Ascending aorta (tissue), 2 donors: ENCODE measurements around the gene MON2. TPM values are rescaled to one million over a fixed set of nuclear protein-coding genes. Genes with fewer than 3 reads are reported as not detected.
A peak's percentile ranks its signal among the peaks of the same experiment; 100 is the strongest.

Experiments used
- DNase-seq, 2 donors: peaks; one replicate each; pipeline ENCODE4 v3.0.0-alpha.2; 2019; ENCODE audit warnings: low spot score in 2 of 2
- H3K27ac ChIP-seq, 2 donors: fragments of 200-600 bp; sonication (generic); one replicate each; pipeline ENCODE4 v1.5.1; 2016 to 2017; ENCODE audit warnings: mild to moderate bottlenecking in 1 of 2
- H3K27me3 ChIP-seq: fragments of 200-600 bp; sonication (generic); one replicate; pipeline ENCODE4 v1.5.1; 2017
- H3K36me3 ChIP-seq, 2 donors: fragments of 200-600 bp; sonication (generic); one replicate each; pipeline ENCODE4 v1.5.1; 2016
- H3K4me1 ChIP-seq, 2 donors: fragments of 200-600 bp; sonication (generic); one replicate each; pipeline ENCODE4 v1.5.1; 2016 to 2017; ENCODE audit warnings: mild to moderate bottlenecking in 1 of 2
- H3K4me3 ChIP-seq, 2 donors: fragments of 200-600 bp; sonication (generic); one replicate each; pipeline ENCODE4 v1.5.1; 2016 to 2017; ENCODE audit warnings: mild to moderate bottlenecking in 1 of 2
- H3K9me3 ChIP-seq, 2 donors: fragments of 200-600 bp; sonication (generic); one replicate each; pipeline ENCODE4 v1.5.1; 2016
- intact Hi-C: fragments of 100-400 bp; cut with DNase I; formaldehyde crosslinking; loops from one replicate; pipeline ENCODE4 v1.15.1; 2023
- total RNA-seq: library from RNA; depleted of rRNA; stranded (reverse); fragments of >200 nt; gene quantifications from one replicate; pipeline ENCODE4 v1.1.0, GENCODE V29; 2016
- TF ChIP-seq, protein P1 (sequence below), 3 experiments: fragments of 200-600 bp in 2 of 3; fragments of 450-650 bp in 1 of 3; sonication (generic) in 2 of 3; IDR thresholded peaks; one replicate each; pipeline ENCODE4 v1.5.1; 2016 to 2019; ENCODE audit warnings: antibody characterized with exemption in 3 of 3, mild to moderate bottlenecking in 1 of 3, moderate library complexity in 1 of 3

MON2 gene
- total RNA-seq, 1 donor from 2014 or later = 14.4 TPM

- no peaks in the 10 kb centered on the region for H3K9me3 ChIP-seq
- peaks cover 0 to 18% of the 10 kb centered on the region in 2 donors for H3K4me1 ChIP-seq
- no peak overlapping the region for H3K27ac ChIP-seq
Measured at GRCh38 chr12:62469704-62470103, 3.1 kb downstream of the MON2 start.

DNA sequence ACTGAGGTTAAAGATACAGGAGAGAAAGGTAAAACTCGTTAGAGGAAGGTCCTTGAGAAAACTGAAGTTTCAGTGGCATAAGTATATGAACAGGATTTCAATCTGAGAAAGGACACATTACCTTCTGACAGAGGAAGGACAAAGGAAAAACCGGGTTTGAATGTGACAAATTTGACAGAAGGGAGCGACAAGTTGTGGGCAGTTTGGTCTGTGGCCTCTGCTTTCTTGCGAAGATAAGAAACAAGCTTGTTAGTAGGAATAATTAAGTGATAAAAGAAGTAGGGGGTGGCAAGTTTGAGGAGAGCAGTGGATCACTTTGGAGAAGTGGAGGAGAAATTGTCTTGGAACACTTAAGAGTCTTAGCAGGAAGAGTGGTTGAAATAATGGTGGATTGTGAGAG lies 5.1 kb downstream of the MON2 start:
- intact Hi-C loops = no loop called here
- no peaks in the 10 kb centered on the region for H3K27me3 ChIP-seq
- TF ChIP-seq, protein P1, sequence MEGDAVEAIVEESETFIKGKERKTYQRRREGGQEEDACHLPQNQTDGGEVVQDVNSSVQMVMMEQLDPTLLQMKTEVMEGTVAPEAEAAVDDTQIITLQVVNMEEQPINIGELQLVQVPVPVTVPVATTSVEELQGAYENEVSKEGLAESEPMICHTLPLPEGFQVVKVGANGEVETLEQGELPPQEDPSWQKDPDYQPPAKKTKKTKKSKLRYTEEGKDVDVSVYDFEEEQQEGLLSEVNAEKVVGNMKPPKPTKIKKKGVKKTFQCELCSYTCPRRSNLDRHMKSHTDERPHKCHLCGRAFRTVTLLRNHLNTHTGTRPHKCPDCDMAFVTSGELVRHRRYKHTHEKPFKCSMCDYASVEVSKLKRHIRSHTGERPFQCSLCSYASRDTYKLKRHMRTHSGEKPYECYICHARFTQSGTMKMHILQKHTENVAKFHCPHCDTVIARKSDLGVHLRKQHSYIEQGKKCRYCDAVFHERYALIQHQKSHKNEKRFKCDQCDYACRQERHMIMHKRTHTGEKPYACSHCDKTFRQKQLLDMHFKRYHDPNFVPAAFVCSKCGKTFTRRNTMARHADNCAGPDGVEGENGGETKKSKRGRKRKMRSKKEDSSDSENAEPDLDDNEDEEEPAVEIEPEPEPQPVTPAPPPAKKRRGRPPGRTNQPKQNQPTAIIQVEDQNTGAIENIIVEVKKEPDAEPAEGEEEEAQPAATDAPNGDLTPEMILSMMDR (IDR thresholded peaks at IDR 0.05) = no peak
- no peak overlapping the region for H3K4me3 ChIP-seq
- H3K4me1 ChIP-seq = peaks cover 0 to 18% of the 10 kb centered on the region in 2 donors
- DNase-seq = no peak
- H3K36me3 ChIP-seq = no peaks in the 10 kb centered on the region
- H3K9me3 ChIP-seq = no peaks in the 10 kb centered on the region
- no peak overlapping the region for H3K27ac ChIP-seq

More at GRCh38 chr12:62469704-62470103, 3.1 kb downstream of the MON2 start:
- DNase-seq = no peak
- TF ChIP-seq, protein P1 (IDR thresholded peaks at IDR 0.05) = no peak
- H3K36me3 ChIP-seq = no peaks in the 10 kb centered on the region
- peak overlapping the region; percentile 20 to 95 for H3K4me3 ChIP-seq
- no peaks in the 10 kb centered on the region for H3K27me3 ChIP-seq
- intact Hi-C loops = loop anchor here (10.0 kb wide), 2 partner anchors 325 to 1375 kb away; partner anchors contain the start of gene SRGAP1

DNA sequence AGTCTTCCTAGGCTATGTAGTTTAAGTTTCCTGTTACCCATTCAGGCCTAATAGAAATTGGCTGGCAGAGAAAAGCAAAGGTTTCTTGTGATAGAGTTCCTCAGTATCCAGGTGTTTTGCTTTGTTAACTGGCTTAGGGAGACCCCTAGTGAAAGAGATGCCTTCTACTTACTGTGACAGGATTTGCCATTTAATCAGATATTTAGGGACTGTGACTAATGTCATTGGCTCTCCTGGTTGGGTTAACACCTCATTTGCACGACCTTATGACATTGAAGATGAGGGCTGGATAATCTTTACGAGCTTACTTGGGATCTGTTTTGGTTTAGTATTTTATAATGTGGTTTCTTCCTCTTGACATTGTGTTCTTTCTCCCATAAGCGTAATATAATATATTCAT lies 5.8 kb downstream of the MON2 start:
- H3K4me3 ChIP-seq = no peak overlapping the region
- H3K27ac ChIP-seq = no peak overlapping the region
- H3K4me1 ChIP-seq = peaks cover 0 to 18% of the 10 kb centered on the region in 2 donors
- no peaks in the 10 kb centered on the region for H3K9me3 ChIP-seq
- no peaks in the 10 kb centered on the region for H3K27me3 ChIP-seq
- peaks cover 0 to 3% of the 10 kb centered on the region in 2 donors for H3K36me3 ChIP-seq
- intact Hi-C loops = no loop called here
- TF ChIP-seq, protein P1 (IDR thresholded peaks at IDR 0.05) = no peak
- no peak for DNase-seq

DNA sequence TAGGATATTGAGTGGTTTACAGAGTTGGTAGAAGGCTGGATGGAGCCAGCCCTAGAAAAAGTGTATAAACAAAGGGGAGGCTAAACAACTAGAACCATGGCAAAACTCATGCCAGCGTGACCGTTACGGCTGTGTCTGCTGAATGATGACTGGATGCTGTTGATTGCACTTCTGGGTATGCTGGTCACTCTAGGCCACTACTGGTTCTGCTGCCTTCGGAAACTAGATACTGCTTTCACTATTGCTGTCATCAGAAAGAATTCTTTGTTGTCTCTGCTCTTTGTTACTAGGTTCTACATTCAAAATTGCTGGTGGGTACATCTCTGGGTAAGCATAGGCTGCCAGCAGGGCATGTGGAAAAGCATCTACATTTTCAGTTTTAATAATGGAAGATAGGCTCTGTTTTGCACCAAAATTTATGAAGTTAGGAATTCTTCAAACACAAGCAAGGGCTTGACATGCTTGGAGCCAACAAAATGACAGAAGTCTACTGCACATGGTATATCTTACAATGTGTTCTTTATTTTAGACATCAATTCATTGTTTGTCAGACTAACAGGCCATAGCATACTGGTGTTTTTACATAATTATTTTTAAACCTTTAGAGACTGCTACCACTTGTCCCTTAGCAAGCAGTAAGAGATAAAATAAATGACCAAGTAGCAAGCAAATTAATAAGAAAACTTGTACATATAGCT lies 15.4 kb downstream of the MON2 start:
- TF ChIP-seq, protein P1 (IDR thresholded peaks at IDR 0.05) = no peak
- no peaks in the 10 kb centered on the region for H3K9me3 ChIP-seq
- peaks cover 0 to 10% of the 10 kb centered on the region in 2 donors for H3K36me3 ChIP-seq
- no peaks in the 10 kb centered on the region for H3K27me3 ChIP-seq
- no peaks in the 10 kb centered on the region for H3K4me1 ChIP-seq
- no peak for DNase-seq
- H3K27ac ChIP-seq = no peak overlapping the region
- no peak overlapping the region for H3K4me3 ChIP-seq
- intact Hi-C loops = no loop called here

- H3K4me3 ChIP-seq = no peak overlapping the region
- TF ChIP-seq, protein P1 (IDR thresholded peaks at IDR 0.05) = no peak
- H3K27me3 ChIP-seq = no peaks in the 10 kb centered on the region
- intact Hi-C loops = no loop called here
- no peak overlapping the region for H3K27ac ChIP-seq
- H3K4me1 ChIP-seq = no peaks in the 10 kb centered on the region
- no peak for DNase-seq
- no peaks in the 10 kb centered on the region for H3K9me3 ChIP-seq
- peaks cover 0 to 5% of the 10 kb centered on the region in 2 donors for H3K36me3 ChIP-seq
Measured at GRCh38 chr12:62482769-62483168, 16.1 kb downstream of the MON2 start.
